Naive B cell (primary cell): ENCODE measurements around the gene SLC18A2. TPM values are rescaled to one million over a fixed set of nuclear protein-coding genes. Genes with fewer than 3 reads are reported as not detected.
A peak's percentile ranks its signal among the peaks of the same experiment; 100 is the strongest.

Experiments
- ATAC-seq, 2 donors: fragments of 150-1000 bp; cut with Tn5 transposase; 2 replicates each; pipeline ENCODE4 v1.10.0; 2021; ENCODE audit warnings: low read depth in 2 of 2, mild to moderate bottlenecking in 2 of 2, moderate library complexity in 2 of 2
- DNase-seq: peaks from one replicate; pipeline ENCODE4 v3.0.0; 2022
- H3K27ac Mint-ChIP-seq, 6 donors: one replicate each; pipeline ENCODE4 v1.8.0; 2020 to 2022; ENCODE audit warnings: mild to moderate bottlenecking in 6 of 6, mixed read lengths in 6 of 6, moderate library complexity in 5 of 6, inconsistent platforms in 2 of 6
- H3K27me3 Mint-ChIP-seq, 3 donors: one replicate each; pipeline ENCODE4 v1.8.0; 2021 to 2022; ENCODE audit warnings: mixed read lengths in 3 of 3, mild to moderate bottlenecking in 1 of 3
- H3K36me3 Mint-ChIP-seq, 2 donors: one replicate each; pipeline ENCODE4 v1.8.0; 2020 to 2022; ENCODE audit warnings: mixed read lengths in 2 of 2, inconsistent platforms in 1 of 2, mild to moderate bottlenecking in 1 of 2
- H3K4me1 Mint-ChIP-seq, 3 donors: one replicate each; pipeline ENCODE4 v1.8.0; 2020 to 2022; ENCODE audit warnings: mixed read lengths in 3 of 3, inconsistent platforms in 1 of 3, mild to moderate bottlenecking in 1 of 3, moderate library complexity in 1 of 3
- H3K4me3 Mint-ChIP-seq, 8 donors: one replicate each; pipeline ENCODE4 v1.8.0; 2020 to 2022; ENCODE audit warnings: mild to moderate bottlenecking in 8 of 8, mixed read lengths in 8 of 8, moderate library complexity in 8 of 8, inconsistent platforms in 2 of 8
- H3K9me3 Mint-ChIP-seq, 7 donors: one replicate each; pipeline ENCODE4 v1.8.0; 2020 to 2022; ENCODE audit warnings: mixed read lengths in 7 of 7, mild to moderate bottlenecking in 5 of 7, inconsistent platforms in 2 of 7, moderate library complexity in 1 of 7
- polyA plus RNA-seq, 6 donors: library from polyadenylated mRNA; unstranded; fragments of 300-500 nt; fragmentation: Illumina TruSeq; gene quantifications; one replicate each; pipeline ENCODE4 v1.2.3, GENCODE V29; 2021; ENCODE audit warnings: low read depth in 6 of 6

Gene SLC18A2
- polyA plus RNA-seq, 6 donors from 2014 or later = 0.08 to 0.39 (median 0.19) TPM; not detected in 2

- no peak for ATAC-seq
- DNase-seq = no peak
- no peaks in the 10 kb centered on the region for H3K9me3 Mint-ChIP-seq
- H3K27me3 Mint-ChIP-seq = no peaks in the 10 kb centered on the region
- peaks cover 20 to 29% of the 10 kb centered on the region in 2 donors for H3K36me3 Mint-ChIP-seq
- peaks cover 4 to 8% (median 5%) of the 10 kb centered on the region in 3 donors for H3K4me1 Mint-ChIP-seq
- no peak overlapping the region for H3K4me3 Mint-ChIP-seq
- H3K27ac Mint-ChIP-seq = no peak overlapping the region
These were observed 72.7 kb downstream of the SLC18A2 start for GRCh38 chr10:117313641-117314040.

GRCh38 chr10:117316701-117317100 is 75.8 kb downstream of the SLC18A2 start:
- Mint-ChIP-seq H3K36me3 (peaks cover 13 to 29% of the 10 kb centered on the region in 2 donors), H3K27ac (no peak overlapping the region), H3K27me3 (no peaks in the 10 kb centered on the region), H3K4me1 (peaks cover 0 to 8% (median 3%) of the 10 kb centered on the region in 3 donors), H3K9me3 (no peaks in the 10 kb centered on the region), H3K4me3 (no peak overlapping the region)
- no peak for ATAC-seq
- DNase-seq = no peak

- Mint-ChIP-seq H3K27ac (no peak overlapping the region), H3K4me1 (peaks cover 0 to 11% (median 8%) of the 10 kb centered on the region in 3 donors), H3K36me3 (peaks cover 9 to 13% of the 10 kb centered on the region in 2 donors), H3K4me3 (no peak overlapping the region), H3K9me3 (no peaks in the 10 kb centered on the region), H3K27me3 (no peaks in the 10 kb centered on the region)
- DNase-seq (no peak), ATAC-seq (no peak)
These were observed 78.0 kb downstream of the SLC18A2 start for GRCh38 chr10:117318909-117319308.

- Mint-ChIP-seq H3K36me3 (peaks cover 1 to 3% of the 10 kb centered on the region in 2 donors), H3K4me3 (no peak overlapping the region), H3K4me1 (peaks cover 0 to 11% (median 4%) of the 10 kb centered on the region in 3 donors), H3K27me3 (no peaks in the 10 kb centered on the region), H3K9me3 (no peaks in the 10 kb centered on the region), H3K27ac (peak overlapping the region in 1 of 6 donors; percentile 47)
- DNase-seq (peak; percentile 2), ATAC-seq (no peak)
These were observed 79.2 kb downstream of the SLC18A2 start for GRCh38 chr10:117320050-117320665.

GRCh38 chr10:117322260-117322659 is 81.3 kb downstream of the SLC18A2 start:
- no peak for DNase-seq
- no peak for ATAC-seq
- no peak overlapping the region for H3K4me3 Mint-ChIP-seq
- peaks cover 7 to 17% of the 10 kb centered on the region in 2 donors for H3K36me3 Mint-ChIP-seq
- peaks cover 0 to 15% (median 4%) of the 10 kb centered on the region in 3 donors for H3K4me1 Mint-ChIP-seq
- H3K27ac Mint-ChIP-seq = peak overlapping the region in 2 of 6 donors; percentile 39 to 58
- no peaks in the 10 kb centered on the region for H3K27me3 Mint-ChIP-seq
- peaks cover 0 to 3% (median 0%) of the 10 kb centered on the region in 7 donors for H3K9me3 Mint-ChIP-seq

- Mint-ChIP-seq H3K27ac (no peak overlapping the region), H3K36me3 (peaks cover 7 to 17% of the 10 kb centered on the region in 2 donors)
- no peak for ATAC-seq
These were observed 83.5 kb downstream of the SLC18A2 start for GRCh38 chr10:117324367-117324766.

GRCh38 chr10:117327262-117327661 is 86.3 kb downstream of the SLC18A2 start:
- Mint-ChIP-seq H3K9me3 (peaks cover 0 to 3% (median 0%) of the 10 kb centered on the region in 7 donors), H3K4me1 (peaks cover 0 to 23% (median 10%) of the 10 kb centered on the region in 3 donors), H3K27me3 (no peaks in the 10 kb centered on the region), H3K27ac (no peak overlapping the region), H3K4me3 (no peak overlapping the region), H3K36me3 (peaks cover 13 to 28% of the 10 kb centered on the region in 2 donors)
- no peak for ATAC-seq
- no peak for DNase-seq

More at GRCh38 chr10:117324367-117324766, 83.5 kb downstream of the SLC18A2 start:
- Mint-ChIP-seq H3K4me3 (no peak overlapping the region), H3K9me3 (peaks cover 0 to 3% (median 0%) of the 10 kb centered on the region in 7 donors), H3K27me3 (no peaks in the 10 kb centered on the region), H3K4me1 (peaks cover 0 to 24% (median 4%) of the 10 kb centered on the region in 3 donors)
- DNase-seq = no peak

Other genes with a start within 250 kb of the SLC18A2 start
- gene SHTN1, start 235.9 kb upstream of the SLC18A2 start, polyA plus RNA-seq = not detected
- not detected for gene VAX1, start 102.8 kb upstream of the SLC18A2 start, polyA plus RNA-seq
- not detected for gene KCNK18, start 43.6 kb upstream of the SLC18A2 start, polyA plus RNA-seq
- 10 to 100 TPM in 1 of 6 donors, 1 to 10 TPM in 5; 2.0 to 12.0 (median 6.5) TPM for gene PDZD8, start 134.3 kb downstream of the SLC18A2 start, polyA plus RNA-seq